T1000 (cell line): ENCODE data around the gene C19orf33.
"Not testable (repeated sequence)": the region's sequence is repeated elsewhere in the genome, so short reads cannot be mapped to it uniquely, and the experiment has no call there.

ENCODE experiments used
- DNase-seq: peaks from one replicate; lab custom pipeline; 2025; ENCODE audit warnings: mixed read lengths; lab: John Stamatoyannopoulos, UW

The C19orf33 gene

GRCh38 chr19:38339011-38339410 lies 35.0 kb downstream of the C19orf33 start:
- not testable (repeated sequence) for DNase-seq

DNA sequence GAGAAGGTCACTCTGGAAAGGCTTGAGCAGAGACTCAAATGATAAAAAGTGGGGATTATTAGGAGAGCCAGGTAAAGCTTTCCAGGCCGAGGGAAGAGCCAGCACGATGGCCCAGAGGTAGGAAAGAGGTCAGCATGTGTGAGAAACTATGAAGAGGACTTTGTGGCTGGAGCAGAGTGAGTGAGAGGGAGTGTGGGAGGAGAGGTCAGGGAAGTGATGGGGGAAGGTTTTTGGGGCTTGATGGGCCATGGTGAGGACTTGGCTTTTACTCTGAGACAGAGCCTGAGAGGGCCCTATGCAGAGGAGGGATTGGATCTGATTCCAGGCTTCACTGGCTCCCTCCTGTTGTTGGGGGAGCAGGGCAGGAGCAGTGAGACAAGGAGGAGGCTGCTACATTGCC lies 36.9 kb downstream of the C19orf33 start:
- DNase-seq = no peak

DNA sequence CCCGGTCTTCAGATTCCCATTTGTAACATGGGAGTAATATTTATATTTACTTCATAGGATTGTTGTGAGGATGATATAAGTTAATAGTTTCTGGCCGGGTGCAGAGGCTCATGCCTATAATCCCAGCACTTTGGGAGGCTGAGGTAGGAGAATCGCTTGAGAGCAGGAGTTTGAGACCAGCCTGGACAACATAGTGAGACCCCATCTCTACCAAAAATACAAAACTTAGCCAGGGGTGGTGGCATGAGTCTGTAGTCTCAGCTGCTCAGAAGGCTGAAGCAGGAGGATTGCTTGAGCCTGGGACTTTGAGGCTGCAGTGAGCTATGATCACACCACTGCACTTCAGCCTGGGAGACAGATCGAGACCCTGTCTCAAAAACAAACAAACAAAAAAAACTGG lies 42.8 kb downstream of the C19orf33 start:
- no peak for DNase-seq

GRCh38 chr19:38350883-38351282 lies 46.8 kb downstream of the C19orf33 start:
- DNase-seq = no peak

- no peak for DNase-seq
These were observed 47.9 kb downstream of the C19orf33 start for GRCh38 chr19:38351865-38352395.

- no peak for DNase-seq
These were observed 48.6 kb downstream of the C19orf33 start for GRCh38 chr19:38352611-38353010.
